ENCODE measurements around the gene ZSCAN21. TPM values are rescaled to one million over a fixed set of nuclear protein-coding genes. Genes with fewer than 3 reads are reported as not detected.
"Not testable (repeated sequence)": the region's sequence is repeated elsewhere in the genome, so short reads cannot be mapped to it uniquely, and the experiment has no call there.

ZSCAN21 gene
- total and polyA plus RNA-seq, 4 donors: 4.7 to 13.1 (median 7.1) TPM

GRCh38 chr7:100007887-100008286 is 41.7 kb upstream of the ZSCAN21 start:
- H3K9ac ChIP-seq (ENCODE audit: insufficient read depth in 1 of 2, low read length in 2 of 2): no peak overlapping the region
- DNase-seq: no peak
- H3K4me1 ChIP-seq (ENCODE audit: control insufficient read depth in 5 of 5, insufficient read depth in 5 of 5, low read length in 5 of 5): peaks cover 0 to 18% (median 13%) of the 10 kb centered on the region in 5 donors
- WGBS, 2 donors: 85 to 87% methylated on average over 3 of the region's 3 CpGs
- no peaks in the 10 kb centered on the region for H3K36me3 ChIP-seq (ENCODE audit: control insufficient read depth in 4 of 4, insufficient read depth in 4 of 4, low read length in 4 of 4)
- H3K27me3 ChIP-seq (ENCODE audit: control insufficient read depth in 3 of 3, insufficient read depth in 3 of 3, low read length in 2 of 3): no peaks in the 10 kb centered on the region
- H3K27ac ChIP-seq (ENCODE audit: low read depth in 1 of 2, low read length in 1 of 2): no peak overlapping the region
- TF ChIP-seq, protein P1, sequence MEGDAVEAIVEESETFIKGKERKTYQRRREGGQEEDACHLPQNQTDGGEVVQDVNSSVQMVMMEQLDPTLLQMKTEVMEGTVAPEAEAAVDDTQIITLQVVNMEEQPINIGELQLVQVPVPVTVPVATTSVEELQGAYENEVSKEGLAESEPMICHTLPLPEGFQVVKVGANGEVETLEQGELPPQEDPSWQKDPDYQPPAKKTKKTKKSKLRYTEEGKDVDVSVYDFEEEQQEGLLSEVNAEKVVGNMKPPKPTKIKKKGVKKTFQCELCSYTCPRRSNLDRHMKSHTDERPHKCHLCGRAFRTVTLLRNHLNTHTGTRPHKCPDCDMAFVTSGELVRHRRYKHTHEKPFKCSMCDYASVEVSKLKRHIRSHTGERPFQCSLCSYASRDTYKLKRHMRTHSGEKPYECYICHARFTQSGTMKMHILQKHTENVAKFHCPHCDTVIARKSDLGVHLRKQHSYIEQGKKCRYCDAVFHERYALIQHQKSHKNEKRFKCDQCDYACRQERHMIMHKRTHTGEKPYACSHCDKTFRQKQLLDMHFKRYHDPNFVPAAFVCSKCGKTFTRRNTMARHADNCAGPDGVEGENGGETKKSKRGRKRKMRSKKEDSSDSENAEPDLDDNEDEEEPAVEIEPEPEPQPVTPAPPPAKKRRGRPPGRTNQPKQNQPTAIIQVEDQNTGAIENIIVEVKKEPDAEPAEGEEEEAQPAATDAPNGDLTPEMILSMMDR (IDR thresholded peaks at IDR 0.05; ENCODE audit: control extremely low read depth, extremely low read depth): no peak
- ATAC-seq (ENCODE audit: insufficient read depth, low FRiP score): no peak
- H3K9me3 ChIP-seq (ENCODE audit: control insufficient read depth in 4 of 4, insufficient read depth in 3 of 4, low read length in 3 of 4): no peaks in the 10 kb centered on the region
- H3K4me3 ChIP-seq: no peak overlapping the region

DNA sequence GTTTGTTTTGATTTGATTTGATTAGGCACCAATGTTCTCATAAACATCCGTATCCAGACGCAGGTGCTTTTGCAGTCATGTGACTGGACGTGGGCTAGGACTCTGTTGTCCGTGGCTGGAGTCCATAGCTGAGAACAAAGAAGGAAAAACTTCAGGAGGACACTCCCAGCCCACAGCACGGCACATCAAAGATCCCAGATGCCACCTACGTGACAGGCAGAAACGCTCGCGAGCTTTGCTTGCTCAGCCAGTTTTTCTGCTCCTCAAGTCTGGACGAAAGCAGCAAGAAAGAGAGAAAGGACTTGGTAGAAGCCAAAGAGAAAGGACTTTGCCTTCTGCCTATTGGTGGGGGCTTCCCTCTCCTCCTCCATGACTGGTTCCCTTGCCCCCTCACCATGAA is 41.0 kb upstream of the ZSCAN21 start:
- TF ChIP-seq, protein P1 (IDR thresholded peaks at IDR 0.05; ENCODE audit: control extremely low read depth, extremely low read depth): no peak
- ATAC-seq (ENCODE audit: insufficient read depth, low FRiP score): no peak
- Histone ChIP-seq H3K9me3 (ENCODE audit: control insufficient read depth in 4 of 4, insufficient read depth in 3 of 4, low read length in 3 of 4) (no peaks in the 10 kb centered on the region), H3K27ac (ENCODE audit: low read depth in 1 of 2, low read length in 1 of 2) (no peak overlapping the region), H3K27me3 (ENCODE audit: control insufficient read depth in 3 of 3, insufficient read depth in 3 of 3, low read length in 2 of 3) (no peaks in the 10 kb centered on the region), H3K36me3 (ENCODE audit: control insufficient read depth in 4 of 4, insufficient read depth in 4 of 4, low read length in 4 of 4) (no peaks in the 10 kb centered on the region), H3K9ac (ENCODE audit: insufficient read depth in 1 of 2, low read length in 2 of 2) (no peak overlapping the region), H3K4me1 (ENCODE audit: control insufficient read depth in 5 of 5, insufficient read depth in 5 of 5, low read length in 5 of 5) (peaks cover 0 to 11% (median 7%) of the 10 kb centered on the region in 5 donors), H3K4me3 (no peak overlapping the region)
- WGBS, 2 donors: 46 to 78% methylated on average over 10 of the region's 10 CpGs
- peak; percentile 49 to 78 (median 65) for DNase-seq

DNA sequence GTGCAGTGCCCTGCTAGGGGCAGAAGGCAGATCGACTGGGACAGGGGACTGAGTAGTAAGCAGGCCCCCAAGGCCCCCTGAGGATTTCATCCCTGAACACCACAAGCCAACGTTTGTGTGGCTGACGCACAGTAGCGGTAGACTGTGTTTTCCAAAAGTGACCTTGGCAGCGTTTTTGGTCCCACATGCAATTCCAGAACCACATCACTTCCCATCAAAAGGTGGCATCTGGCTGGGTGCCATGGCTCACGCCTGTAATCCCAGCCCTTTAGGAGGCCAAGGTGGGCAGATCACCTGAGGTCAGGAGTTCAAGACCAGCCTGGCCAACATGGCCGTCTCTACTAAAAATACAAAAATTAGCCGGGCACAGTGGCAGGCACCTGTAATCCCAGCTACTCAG is 39.6 kb upstream of the ZSCAN21 start:
- 78 to 80% methylated on average over 8 of the region's 8 CpGs for WGBS, 2 donors
- H3K27ac ChIP-seq (ENCODE audit: low read depth in 1 of 2, low read length in 1 of 2); H3K4me3 ChIP-seq; DNase-seq; H3K9me3 ChIP-seq (ENCODE audit: control insufficient read depth in 4 of 4, insufficient read depth in 3 of 4, low read length in 3 of 4); ATAC-seq (ENCODE audit: insufficient read depth, low FRiP score); H3K27me3 ChIP-seq (ENCODE audit: control insufficient read depth in 3 of 3, insufficient read depth in 3 of 3, low read length in 2 of 3); H3K36me3 ChIP-seq (ENCODE audit: control insufficient read depth in 4 of 4, insufficient read depth in 4 of 4, low read length in 4 of 4); H3K9ac ChIP-seq (ENCODE audit: insufficient read depth in 1 of 2, low read length in 2 of 2): not testable (repeated sequence)
- peaks cover 0 to 10% (median 0%) of the 10 kb centered on the region in 5 donors for H3K4me1 ChIP-seq (ENCODE audit: control insufficient read depth in 5 of 5, insufficient read depth in 5 of 5, low read length in 5 of 5)

GRCh38 chr7:100010901-100011300 is 38.7 kb upstream of the ZSCAN21 start:
- peaks cover 0 to 10% (median 0%) of the 10 kb centered on the region in 5 donors for H3K4me1 ChIP-seq (ENCODE audit: control insufficient read depth in 5 of 5, insufficient read depth in 5 of 5, low read length in 5 of 5)
- H3K9ac ChIP-seq (ENCODE audit: insufficient read depth in 1 of 2, low read length in 2 of 2): no peak overlapping the region
- H3K36me3 ChIP-seq (ENCODE audit: control insufficient read depth in 4 of 4, insufficient read depth in 4 of 4, low read length in 4 of 4): no peaks in the 10 kb centered on the region
- no peak overlapping the region for H3K4me3 ChIP-seq
- DNase-seq (no peak), ATAC-seq (ENCODE audit: insufficient read depth, low FRiP score) (no peak)
- no peaks in the 10 kb centered on the region for H3K9me3 ChIP-seq (ENCODE audit: control insufficient read depth in 4 of 4, insufficient read depth in 3 of 4, low read length in 3 of 4)
- no peak overlapping the region for H3K27ac ChIP-seq (ENCODE audit: low read depth in 1 of 2, low read length in 1 of 2)
- no peaks in the 10 kb centered on the region for H3K27me3 ChIP-seq (ENCODE audit: control insufficient read depth in 3 of 3, insufficient read depth in 3 of 3, low read length in 2 of 3)
- TF ChIP-seq, protein P1 (IDR thresholded peaks at IDR 0.05; ENCODE audit: control extremely low read depth, extremely low read depth): no peak
- WGBS, 2 donors: 49 to 72% methylated on average over 2 of the region's 2 CpGs

Data from lung (tissue), 12 donors.